Endothelial cell of umbilical vein (primary cell): ENCODE results near the gene MED16. TPM values are rescaled to one million over a fixed set of nuclear protein-coding genes. Genes with fewer than 3 reads are reported as not detected.

Source experiments
- BruUV-seq: library from RNA; stranded (reverse); fragments of 400-500 nt; replicated peaks from 2 replicates; lab custom pipeline; 2021; lab: Mats Ljungman, UMichigan
- CTCF ChIA-PET: fragments of 300-600, 350-600 bp; sonication (Branson Sonifier 250); formaldehyde crosslinking; loops from one replicate; lab custom pipeline; 2021; ENCODE audit warnings: antibody characterized with exemption, inconsistent platforms; lab: Charles Lee
- POLR2A ChIA-PET: fragments of 300-600, 350-600 bp; sonication (Branson Sonifier 250); formaldehyde crosslinking; loops from one replicate; lab custom pipeline; 2021; ENCODE audit warnings: antibody characterized with exemption, inconsistent platforms; lab: Charles Lee
- DNase-seq: peaks from one replicate; pipeline ENCODE4 v3.0.0-alpha.2; 2011; ENCODE audit warnings: low read depth, low spot score
- FAIRE-seq: peaks from 2 replicates; lab custom pipeline; 2011; peaks lifted over from hg19 to GRCh38; lab: Jason Lieb, UNC
- H2AFZ ChIP-seq: 2 replicates; pipeline ENCODE4 v1.6.0; 2012; ENCODE audit warnings: low read depth, low read length, control low read depth, inconsistent platforms
- H3K27ac ChIP-seq: 2 replicates; pipeline ENCODE4 v1.5.1; 2011; ENCODE audit warnings: low read depth, mild to moderate bottlenecking, control low read depth, low read length, moderate library complexity; ENCODE audit not compliant: insufficient read depth
- H3K27me3 ChIP-seq, 2 experiments: 2 replicates each; pipeline versions ENCODE4 v1.6.0 to v1.6.1; 2011; ENCODE audit warnings: low read length in 2 of 2, mixed read lengths in 1 of 2; ENCODE audit not compliant: control insufficient read depth in 2 of 2, insufficient read depth in 2 of 2
- H3K36me3 ChIP-seq, 2 experiments: 2 replicates in 1 of 2; 3 replicates in 1 of 2; pipeline ENCODE4 v1.5.1; 2011; ENCODE audit warnings: low read length in 2 of 2, mild to moderate bottlenecking in 1 of 2, moderate library complexity in 1 of 2; ENCODE audit not compliant: control insufficient read depth in 2 of 2, insufficient read depth in 2 of 2; ENCODE audit errors: extremely low read depth in 1 of 2
- H3K4me1 ChIP-seq: 3 replicates; pipeline ENCODE4 v1.5.1; 2011; ENCODE audit warnings: mild to moderate bottlenecking, low read length; ENCODE audit not compliant: control insufficient read depth, insufficient read depth; ENCODE audit errors: extremely low read depth
- H3K4me2 ChIP-seq: 2 replicates; pipeline ENCODE4 v1.6.1; 2011; ENCODE audit warnings: low read length, control low read depth, mixed read lengths; ENCODE audit not compliant: insufficient read depth
- H3K4me3 ChIP-seq, 3 experiments: fragments of 200-600 bp in 1 of 3; sonication (generic), shearing (Covaris generic) in 1 of 3; replicated peaks in 1 of 3; 2 replicates each; pipeline ENCODE4 v1.5.1; 2011 to 2016; ENCODE audit warnings: control low read depth in 3 of 3, low read length in 3 of 3, mild to moderate bottlenecking in 2 of 3, inconsistent platforms in 1 of 3, low read depth in 1 of 3, moderate library complexity in 1 of 3; ENCODE audit not compliant: insufficient read depth in 1 of 3
- H3K79me2 ChIP-seq: 2 replicates; pipeline ENCODE4 v1.6.0; 2012; ENCODE audit warnings: low read length, inconsistent platforms; ENCODE audit not compliant: control insufficient read depth, insufficient read depth
- H3K9ac ChIP-seq: replicated peaks from 2 replicates; pipeline ENCODE3; 2011; ENCODE audit warnings: low read length, control low read depth; ENCODE audit not compliant: insufficient read depth; ENCODE audit errors: extremely low read depth
- H3K9me1 ChIP-seq: replicated peaks from 3 replicates; pipeline ENCODE4 v1.6.0; 2011; ENCODE audit warnings: mild to moderate bottlenecking, low read length; ENCODE audit not compliant: control insufficient read depth, insufficient read depth; ENCODE audit errors: extremely low read depth
- H3K9me3 ChIP-seq: replicated peaks from 2 replicates; pipeline ENCODE4 v1.5.1; 2012; ENCODE audit warnings: low read length, inconsistent platforms; ENCODE audit not compliant: control insufficient read depth, insufficient read depth
- H4K20me1 ChIP-seq: replicated peaks from 2 replicates; pipeline ENCODE3; 2011; ENCODE audit warnings: mild to moderate bottlenecking, low read length; ENCODE audit not compliant: control insufficient read depth, insufficient read depth; ENCODE audit errors: extremely low read depth
- CTCF ChIP-seq, 2 donors: IDR thresholded peaks; 1 replicate in 1 of 2; 2 replicates in 1 of 2; pipeline ENCODE4 v1.5.1; 2011; ENCODE audit warnings: low read length in 2 of 2, mild to moderate bottlenecking in 2 of 2, moderate library complexity in 2 of 2, control low read depth in 1 of 2, inconsistent platforms in 1 of 2, low read depth in 1 of 2; ENCODE audit not compliant: insufficient read depth in 1 of 2; ENCODE audit errors: extremely low read depth in 1 of 2
- EZH2 ChIP-seq: IDR thresholded peaks from 2 replicates; pipeline ENCODE4 v1.6.1; 2012; ENCODE audit warnings: borderline replicate concordance, low read depth, mild to moderate bottlenecking, moderate library complexity, low read length, inconsistent platforms; ENCODE audit not compliant: severe bottlenecking
- FOS ChIP-seq: IDR thresholded peaks from 2 replicates; pipeline ENCODE4 v1.6.1; 2011; ENCODE audit warnings: mild to moderate bottlenecking, low read length, moderate library complexity, borderline replicate concordance; ENCODE audit not compliant: insufficient read depth
- GATA2 ChIP-seq: IDR thresholded peaks from 2 replicates; pipeline ENCODE4 v1.7.0; 2011; ENCODE audit warnings: low read depth, mild to moderate bottlenecking, moderate library complexity, mixed read lengths, low read length; ENCODE audit not compliant: insufficient read length, insufficient read depth
- JUN ChIP-seq: IDR thresholded peaks from 2 replicates; pipeline ENCODE4 v1.6.1; 2011; ENCODE audit warnings: borderline replicate concordance, low read depth; ENCODE audit not compliant: insufficient read length, insufficient read depth
- MAX ChIP-seq: IDR thresholded peaks from 2 replicates; pipeline ENCODE4 v1.6.1; 2011; ENCODE audit not compliant: insufficient read depth, insufficient read length
- MYC ChIP-seq: IDR thresholded peaks from one replicate; pipeline ENCODE4 v1.6.1; 2011; ENCODE audit warnings: mild to moderate bottlenecking, low read depth, low read length
- POLR2A ChIP-seq: IDR thresholded peaks from 2 replicates; pipeline ENCODE4 v1.6.1; 2012; ENCODE audit warnings: low read depth, mild to moderate bottlenecking, control low read depth, low read length
- POLR2AphosphoS5 ChIP-seq: IDR thresholded peaks from 2 replicates; pipeline ENCODE4 v1.6.1; 2012; ENCODE audit warnings: low read depth, mild to moderate bottlenecking, control low read depth, low read length, moderate library complexity; ENCODE audit not compliant: insufficient read depth
- dilution Hi-C: fragments of 300-500 bp; cut with MboI; formaldehyde crosslinking; loops from one replicate; pipeline ENCODE4 v1.15.0; 2019; ENCODE audit warnings: low sequenced_read_pairs; ENCODE audit not compliant: extremely low pct_ligation_motif_present
- intact Hi-C: fragments of 100-400 bp; cut with micrococcal nuclease; formaldehyde crosslinking; loops from one replicate; pipeline ENCODE4 v1.10.0; 2022
- polyA plus RNA-seq, 4 experiments: library from polyadenylated mRNA; depleted of rRNA in 3 of 4; stranded (reverse) in 3 of 4; unstranded in 1 of 4; fragments of >200 nt; gene quantifications; 2 replicates each; pipeline versions ENCODE4 v1.2.1 to v1.2.3, GENCODE V29; 2011 to 2012; ENCODE audit warnings: missing spikeins in 1 of 4
- total RNA-seq: library from RNA; stranded (reverse); gene quantifications from 2 replicates; pipeline ENCODE4 v1.2.3, GENCODE V29; 2021

MED16 gene
- total and polyA plus RNA-seq, 2 donors (not counting 3 experiments of a cell fraction or from before 2014, with no cell fraction given): 63.1 to 66.5 TPM

GRCh38 chr19:918152-918437, 25.1 kb upstream of the MED16 start:
- Histone ChIP-seq H3K36me3 (no peaks in the 10 kb centered on the region), H3K9me1 (no peaks in the 10 kb centered on the region), H3K4me2 (no peak overlapping the region), H3K27me3 (peaks cover 28 to 35% of the 10 kb centered on the region in 2 experiments), H3K9ac (no peak overlapping the region), H4K20me1 (no peaks in the 10 kb centered on the region), H3K4me3 (no peak overlapping the region), H3K79me2 (no peaks in the 10 kb centered on the region), H3K27ac (no peak overlapping the region), H2AFZ (no peak overlapping the region), H3K9me3 (no peaks in the 10 kb centered on the region), H3K4me1 (peaks cover 6% of the 10 kb centered on the region)
- no TSS peak for BruUV-seq
- TF ChIP-seq EZH2: peak; percentile 97
- no peak for TF ChIP-seq JUN
- no peak for FAIRE-seq
- CTCF ChIA-PET: interaction anchor here (0.9 kb wide), 1 partner anchor 62 kb away, joined by 3 read pairs; no protein-coding TSS in a partner anchor
- POLR2A ChIA-PET: no interaction called here
- no peak for DNase-seq
- intact Hi-C loops: no loop called here
- dilution Hi-C loops: no loop called here

GRCh38 chr19:917323-918151, 24.6 kb upstream of the MED16 start, which contains the start of gene KISS1R:
Gene KISS1R, plus strand, starts transcription at chr19:917333. Its CDS starts 170 bp downstream, at chr19:917503.
- no peaks in the 10 kb centered on the region for H4K20me1 ChIP-seq
- TF ChIP-seq EZH2 (peak; percentile 99), JUN (no peak), POLR2AphosphoS5 (no peak), GATA2 (no peak), POLR2A (no peak), FOS (no peak), MYC (no peak), MAX (no peak), CTCF (IDR thresholded peaks at IDR 0.05; ENCODE audit: extremely low read depth in 1 of 2, insufficient read depth in 1 of 2, low read depth in 1 of 2, low read length in 2 of 2) (peak; percentile 31 to 58)
- no peaks in the 10 kb centered on the region for H3K9me1 ChIP-seq
- POLR2A ChIA-PET: no interaction called here
- H2AFZ ChIP-seq: no peak within 1 kb of the TSS
- BruUV-seq: no TSS peak
- peaks cover 6% of the 10 kb centered on the region for H3K4me1 ChIP-seq
- dilution Hi-C loops (no loop called here), intact Hi-C loops (no loop called here)
- CTCF ChIA-PET: interaction anchor here (0.9 kb wide), 1 partner anchor 61 kb away, joined by 3 read pairs; no protein-coding TSS in a partner anchor
- peaks cover 28 to 35% of the 10 kb centered on the region in 2 experiments for H3K27me3 ChIP-seq
- DNase-seq (no peak), FAIRE-seq (no peak)
- no peak within 1 kb of the TSS for H3K27ac ChIP-seq
- H3K9ac ChIP-seq: no peak within 1 kb of the TSS
- no peaks in the 10 kb centered on the region for H3K9me3 ChIP-seq
- no peaks in the 10 kb centered on the region for H3K36me3 ChIP-seq
- no peak within 1 kb of the TSS for H3K4me2 ChIP-seq
- H3K79me2 ChIP-seq: no peaks in the 10 kb centered on the region
- H3K4me3 ChIP-seq: no peak within 1 kb of the TSS
